HG02623 (cell line): ENCODE measurements around the gene ANP32B.

Experiments used
- ATAC-seq: cut with Tn5 transposase; IDR thresholded peaks from one replicate; pipeline ENCODE4 v1.9.1; 2021; ENCODE audit warnings: moderate library complexity; ENCODE audit not compliant: unreplicated experiment

ANP32B gene

DNA sequence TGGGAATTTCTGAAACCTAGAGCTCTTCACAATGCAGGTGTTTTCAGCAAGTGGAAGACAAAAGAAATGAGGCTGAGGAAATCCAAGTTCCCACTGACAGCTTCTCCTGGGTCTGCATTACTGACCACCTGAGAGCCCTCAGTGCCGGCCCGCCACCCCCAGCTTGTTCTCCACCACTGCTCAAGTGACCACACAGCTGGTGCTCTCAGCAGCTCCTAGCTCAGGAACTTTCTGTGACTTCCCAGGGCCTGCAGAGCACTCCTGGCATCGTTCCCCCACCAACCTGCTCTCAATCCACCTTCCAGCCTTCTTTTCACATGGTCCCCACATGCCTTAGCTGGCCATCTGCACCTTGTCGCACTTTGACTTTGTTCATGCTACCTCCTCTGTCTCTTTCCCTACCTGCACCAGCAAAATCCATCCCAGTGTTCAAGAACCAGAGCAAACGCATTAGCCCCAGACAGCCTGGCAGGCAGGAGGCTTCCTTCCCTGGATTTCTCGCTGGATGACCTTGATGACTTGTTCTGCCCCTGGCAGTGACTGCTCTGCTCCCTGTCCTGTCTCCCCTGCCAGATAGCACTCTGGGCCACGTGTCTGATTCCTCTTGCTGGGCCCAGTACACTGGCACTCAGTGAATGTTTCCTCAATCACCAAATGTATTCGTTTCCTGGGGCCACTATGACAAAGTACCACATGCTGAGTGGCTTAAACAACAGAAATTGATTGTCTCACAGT lies 38.3 kb downstream of the ANP32B start:
- ATAC-seq, result no peak

DNA sequence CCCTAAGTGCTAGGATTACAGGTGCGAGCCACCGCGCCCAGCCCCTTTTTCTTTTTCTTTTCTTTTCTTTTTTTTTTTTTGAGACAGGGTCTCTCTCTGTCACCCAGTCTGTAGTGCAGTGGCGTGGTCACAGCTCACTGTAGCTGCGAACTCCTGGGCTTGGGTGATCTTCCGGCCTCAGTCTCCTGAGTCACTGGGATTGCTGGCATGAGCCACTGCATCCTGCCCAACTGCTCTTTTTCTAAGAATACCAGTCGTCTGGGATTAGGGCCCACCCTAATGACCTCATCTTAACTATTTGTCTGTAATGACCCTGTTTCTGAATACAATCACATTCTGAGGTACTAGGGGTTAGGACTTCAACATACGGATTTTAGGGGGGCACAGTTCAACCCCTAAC lies 39.3 kb downstream of the ANP32B start:
- ATAC-seq, result no peak

DNA sequence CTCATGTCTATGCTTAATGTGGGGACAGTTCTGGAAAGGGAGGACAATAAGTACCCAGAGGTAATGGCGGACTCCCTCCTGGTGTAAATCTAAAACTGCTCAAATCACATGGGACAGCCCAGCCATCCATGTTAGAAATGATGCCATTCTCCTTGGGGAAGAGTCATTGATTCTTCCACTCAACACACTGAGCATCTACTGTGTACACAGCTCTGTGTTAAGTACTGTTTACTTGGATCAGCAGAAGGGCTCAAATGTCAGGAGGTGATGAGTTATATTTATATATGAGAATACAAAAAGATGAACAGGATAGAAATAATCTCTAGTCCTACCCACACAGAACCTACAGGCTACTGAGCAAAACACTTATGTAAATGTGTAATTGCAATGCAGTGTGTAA lies 41.6 kb downstream of the ANP32B start:
- no peak for ATAC-seq

DNA sequence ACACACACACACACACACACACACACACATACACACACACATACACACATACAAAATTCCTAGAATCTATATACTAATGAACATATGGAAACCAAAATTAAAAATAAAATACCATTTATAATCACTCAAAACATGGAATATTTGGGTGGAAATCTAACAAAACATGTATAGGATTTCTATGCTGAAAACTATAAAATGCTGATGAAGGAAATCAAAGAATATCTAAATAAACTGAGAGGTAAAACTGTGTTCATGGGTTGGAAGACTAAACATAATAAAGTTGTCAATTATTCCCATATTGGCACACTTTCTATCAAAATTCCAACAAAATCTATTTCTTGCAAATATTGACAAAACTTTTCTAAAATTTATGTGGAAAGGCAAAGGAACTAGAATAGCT lies 48.0 kb downstream of the ANP32B start:
- no peak for ATAC-seq

DNA sequence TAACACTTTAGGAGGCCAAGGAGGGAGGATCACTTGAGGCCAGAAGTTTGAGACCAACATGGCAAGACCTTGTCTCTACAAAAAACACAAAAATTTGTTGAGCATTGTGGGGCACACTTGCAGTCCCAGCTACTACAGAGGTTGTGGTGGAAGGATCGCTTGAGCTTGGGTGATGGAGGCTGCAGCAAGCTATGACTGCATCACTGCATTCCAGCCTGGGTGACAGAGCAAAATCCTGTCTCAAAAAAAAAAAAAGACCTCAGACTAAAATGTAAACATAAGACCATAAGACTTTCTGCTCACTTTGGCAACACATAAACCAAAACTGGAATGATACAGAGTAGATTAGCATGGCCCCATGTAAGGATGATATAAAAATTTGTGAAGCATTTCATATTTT lies 48.8 kb downstream of the ANP32B start:
- no peak for ATAC-seq

DNA sequence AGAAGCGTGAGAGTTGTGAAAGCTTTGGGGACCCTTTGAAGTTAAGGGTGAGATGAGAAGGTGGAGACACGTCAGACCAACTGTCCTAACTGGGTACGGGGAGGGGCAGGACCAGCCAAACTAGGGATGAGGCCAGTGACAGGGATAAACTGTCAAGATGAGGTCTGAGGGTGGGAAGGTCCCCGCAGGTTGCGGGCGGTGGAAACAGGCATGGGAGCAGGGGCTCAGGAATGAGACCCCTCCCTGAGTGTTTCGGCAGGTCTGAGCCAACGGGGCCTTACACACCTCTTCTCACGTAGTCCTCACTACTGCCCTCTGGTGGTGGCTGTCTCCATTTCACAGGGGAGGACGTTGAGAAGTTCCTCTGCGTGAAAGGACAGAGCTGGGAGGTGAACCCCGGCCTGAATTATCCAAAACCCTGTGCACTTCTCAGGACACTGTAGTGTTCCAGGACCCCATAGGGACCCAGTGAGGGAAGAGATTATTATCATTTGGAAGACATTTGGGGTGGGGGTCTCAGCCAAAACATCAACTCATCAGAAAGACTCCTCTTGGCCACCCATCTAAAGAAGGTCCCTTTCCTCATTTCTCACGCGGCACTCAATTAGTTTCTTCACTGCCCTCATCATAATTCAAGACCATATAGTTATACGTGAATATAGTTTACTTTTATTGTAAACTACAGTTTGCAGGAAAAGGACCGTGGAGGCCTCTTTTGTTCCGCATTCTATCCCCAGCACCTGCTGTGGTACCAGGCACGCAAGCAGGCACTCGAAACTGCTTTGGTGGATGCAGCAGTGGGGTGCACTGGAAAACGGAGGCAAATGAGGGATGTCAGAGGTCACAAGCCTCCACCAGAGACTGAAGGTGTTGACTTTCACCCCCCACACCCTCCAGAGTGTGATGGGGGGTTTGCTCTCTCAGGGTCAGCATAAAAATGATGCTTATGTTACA lies 51.7 kb downstream of the ANP32B start:
- peak; percentile 38 for ATAC-seq

DNA sequence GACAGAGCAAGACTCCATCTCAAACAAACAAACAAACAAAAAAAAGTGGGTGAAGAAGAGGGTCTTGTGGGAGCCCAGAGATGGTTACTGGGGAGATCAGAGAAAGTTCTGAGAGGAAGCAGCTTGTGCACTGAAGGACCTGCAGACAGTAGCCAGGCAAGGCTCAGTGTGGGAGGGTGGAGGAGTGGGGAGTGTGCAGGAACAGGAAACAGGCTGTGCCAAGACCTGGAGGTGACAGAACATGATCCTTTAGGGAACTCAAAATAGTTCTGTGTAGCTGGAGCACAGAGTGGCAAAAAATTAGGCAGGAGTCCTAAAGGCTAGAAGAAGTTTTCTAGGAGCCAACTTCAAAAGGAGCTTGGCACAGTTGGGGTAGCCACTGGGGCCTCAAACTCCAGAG lies 54.2 kb downstream of the ANP32B start:
- ATAC-seq, result no peak

DNA sequence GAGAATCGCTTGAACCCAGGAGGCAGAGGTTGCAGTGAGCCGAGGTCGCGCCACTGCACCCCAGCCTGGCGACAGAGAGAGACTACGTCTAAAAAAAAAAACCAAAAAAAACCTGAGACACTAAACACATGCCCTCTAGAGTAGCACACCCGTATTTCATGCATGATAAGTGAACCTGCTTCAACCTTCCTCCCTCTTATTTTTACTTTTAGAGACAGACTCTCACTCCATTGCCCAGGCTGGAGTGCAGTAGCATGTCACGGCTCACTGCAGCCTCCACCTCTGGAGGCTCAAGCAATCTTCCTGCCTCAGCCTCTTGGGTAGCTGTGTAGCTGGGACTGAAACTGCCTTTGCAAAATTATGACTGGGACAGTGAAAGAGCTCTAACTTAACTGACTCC lies 55.8 kb downstream of the ANP32B start:
- ATAC-seq, result no peak

DNA sequence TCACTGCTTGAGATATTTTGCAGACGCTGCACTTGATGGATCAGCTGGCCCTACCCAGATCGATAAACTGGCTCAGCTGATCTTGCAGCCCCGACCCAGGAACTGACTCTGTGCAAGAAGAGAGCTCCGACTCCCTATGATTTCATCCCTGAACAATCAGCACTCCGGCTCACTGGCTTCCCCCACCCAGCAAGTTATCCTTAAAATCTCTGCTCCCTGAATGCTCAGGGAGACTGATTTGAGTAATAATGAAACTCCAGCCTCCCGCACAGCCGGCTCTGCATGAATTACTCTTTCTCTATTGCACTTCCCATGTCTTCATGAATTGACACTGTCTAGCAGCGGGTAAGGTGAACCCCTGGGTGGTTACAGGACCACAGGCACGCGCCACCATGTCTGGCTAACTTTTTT lies 56.5 kb downstream of the ANP32B start:
- no peak for ATAC-seq

DNA sequence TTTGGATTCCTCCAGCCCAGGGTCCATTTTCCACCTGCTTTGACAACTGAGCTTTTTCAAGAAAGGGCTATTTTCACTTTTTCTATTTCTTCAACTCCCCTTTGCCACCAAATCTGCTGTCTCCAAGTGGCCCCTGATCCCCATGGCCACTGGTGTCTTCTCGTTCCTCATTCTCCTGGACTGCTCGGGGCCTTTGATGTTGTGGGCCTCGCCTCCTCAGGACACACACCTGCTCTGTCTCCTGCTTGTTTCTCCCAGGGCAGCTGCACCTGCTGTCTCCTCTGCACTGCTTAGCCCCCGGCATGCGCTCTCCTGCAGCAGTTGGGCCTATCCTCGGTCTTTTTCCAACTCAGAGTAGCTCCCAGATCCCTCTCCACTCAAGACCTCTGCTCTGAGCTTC lies 57.1 kb downstream of the ANP32B start:
- no peak for ATAC-seq

DNA sequence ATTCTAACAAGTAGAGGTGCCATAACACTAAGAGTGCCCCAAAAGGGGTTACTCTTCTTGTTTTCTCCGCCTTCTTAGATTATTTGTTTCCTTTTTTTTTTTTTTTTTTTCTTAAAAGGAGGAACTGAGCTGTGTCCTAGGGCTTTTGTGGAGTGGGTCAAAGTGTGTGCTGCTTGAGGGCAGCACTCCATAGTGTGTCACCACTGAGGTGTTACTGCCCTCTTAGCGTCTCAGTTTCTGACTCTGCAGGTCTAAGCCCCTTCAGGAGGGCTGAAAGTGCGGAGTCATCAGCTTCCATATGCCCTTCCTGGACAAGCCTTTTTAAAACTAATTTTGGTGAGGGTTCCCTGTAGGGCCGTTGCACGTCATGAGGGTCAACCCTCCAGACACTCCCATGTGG lies 60.8 kb downstream of the ANP32B start:
- no peak for ATAC-seq

DNA sequence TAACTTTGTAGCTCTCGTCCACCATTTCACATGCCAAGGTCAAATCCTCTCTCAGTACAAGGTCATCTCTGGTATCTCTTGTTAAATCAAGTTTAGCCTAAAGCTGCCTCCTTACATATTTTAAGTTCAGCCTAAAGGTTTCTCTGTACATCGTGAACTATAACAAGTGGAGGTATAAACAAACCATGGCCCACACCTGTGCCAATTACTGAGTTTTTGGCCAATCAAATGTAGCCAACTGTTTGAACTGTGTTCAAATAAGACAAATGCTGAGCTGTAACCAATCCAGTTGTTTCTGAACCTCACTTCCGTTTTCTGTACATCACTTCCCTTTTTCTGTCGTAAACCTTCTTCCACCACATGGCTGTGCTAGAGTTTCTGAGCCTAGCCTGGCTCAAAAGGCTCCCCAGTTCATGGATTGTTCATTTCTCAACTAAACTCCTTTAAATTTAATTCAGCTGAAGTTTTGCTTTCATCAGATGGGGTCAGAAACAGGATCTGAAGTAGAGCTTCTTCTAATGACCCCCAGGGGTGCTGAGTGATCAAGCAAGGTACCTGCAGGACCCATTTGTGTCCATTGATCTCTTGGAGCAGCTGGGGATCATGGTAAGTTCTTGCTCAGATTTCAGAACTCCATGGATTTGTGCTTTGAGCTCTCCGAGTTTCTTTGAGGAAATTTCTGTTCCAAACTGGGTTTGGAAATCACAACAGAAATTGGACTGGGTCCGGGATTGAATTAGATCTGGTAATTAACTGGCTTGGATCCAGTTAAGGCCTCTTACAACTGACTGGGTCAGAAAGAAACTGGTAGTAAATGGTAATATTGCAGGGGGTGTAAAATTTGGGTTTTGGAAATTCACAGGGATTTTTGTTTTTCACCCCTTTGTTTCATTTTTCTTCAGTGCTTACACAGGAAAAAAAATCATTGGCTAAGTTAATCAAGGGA lies 62.4 kb downstream of the ANP32B start:
- peak; percentile 89 for ATAC-seq

DNA sequence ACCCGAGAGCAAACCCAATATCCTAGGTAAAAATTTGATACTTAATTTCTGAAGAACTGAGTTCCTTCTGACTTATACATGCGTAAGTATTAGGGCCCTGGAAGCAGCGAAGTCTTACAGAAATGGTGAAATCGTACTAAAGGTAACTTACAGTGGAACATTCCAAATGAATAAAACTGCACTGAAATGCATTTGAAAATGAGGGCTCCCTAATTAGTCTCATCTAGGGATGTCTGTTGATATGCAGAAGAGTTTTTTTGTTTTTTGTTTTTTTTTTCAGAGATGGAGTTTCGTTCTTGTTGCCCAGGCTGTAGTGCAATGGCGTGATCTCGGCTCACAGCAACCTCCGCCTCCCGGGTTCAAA lies 63.0 kb downstream of the ANP32B start:
- ATAC-seq, result no peak

DNA sequence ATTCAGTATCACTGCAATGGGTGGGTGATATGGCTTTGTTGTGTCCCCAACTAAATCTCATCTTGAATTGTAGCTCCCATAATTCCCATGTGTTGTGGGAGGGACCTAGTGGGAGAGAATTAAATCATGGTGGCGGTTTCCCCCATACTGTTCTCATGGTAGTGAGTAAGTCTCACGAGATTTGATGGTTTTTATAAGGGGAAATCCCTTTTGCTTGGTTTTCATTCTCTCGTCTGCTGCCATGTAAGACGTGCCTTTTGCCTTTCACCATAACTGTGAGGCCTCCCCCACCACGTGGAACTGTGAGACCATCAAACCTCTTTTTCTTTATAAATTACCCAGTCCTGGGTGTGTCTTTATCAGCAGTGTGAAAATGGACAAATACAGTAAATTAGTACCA lies 63.9 kb downstream of the ANP32B start:
- ATAC-seq, result no peak

DNA sequence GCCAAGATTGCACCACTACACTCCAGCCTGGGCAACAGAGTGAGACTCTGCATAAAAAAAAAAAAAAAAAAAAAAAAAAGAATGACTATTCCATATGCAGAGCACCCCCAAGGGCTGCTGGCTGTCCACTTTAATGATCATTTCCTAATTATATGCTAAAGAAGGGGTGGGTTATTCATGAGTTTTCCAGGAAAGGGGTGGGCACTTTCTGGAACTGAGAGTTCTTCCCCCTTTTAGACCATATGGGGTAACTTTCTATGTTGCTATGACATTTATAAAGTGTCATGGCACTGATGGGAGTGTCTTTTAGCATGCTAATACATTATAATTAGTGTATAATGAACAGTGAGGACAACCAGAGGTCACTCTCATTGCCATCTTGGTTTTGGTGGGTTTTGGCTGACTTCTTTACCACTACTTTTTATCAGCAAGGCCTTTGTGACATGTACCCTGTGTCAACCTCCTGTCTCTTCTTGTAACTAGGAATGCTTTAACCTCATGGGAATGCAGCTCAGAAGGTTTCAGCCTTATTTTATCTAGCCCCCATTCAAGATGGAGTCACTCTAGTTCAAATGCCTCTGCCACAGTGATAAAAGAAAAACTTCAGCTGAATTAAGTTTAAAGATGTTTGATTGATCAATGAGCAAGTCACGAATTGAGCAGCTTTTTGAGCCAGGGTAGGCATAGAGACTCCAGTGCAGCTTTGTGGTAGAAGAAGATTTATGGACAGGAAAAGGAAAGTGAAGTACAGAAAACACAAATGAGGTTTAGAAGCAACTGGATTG lies 66.3 kb downstream of the ANP32B start:
- no peak for ATAC-seq

DNA sequence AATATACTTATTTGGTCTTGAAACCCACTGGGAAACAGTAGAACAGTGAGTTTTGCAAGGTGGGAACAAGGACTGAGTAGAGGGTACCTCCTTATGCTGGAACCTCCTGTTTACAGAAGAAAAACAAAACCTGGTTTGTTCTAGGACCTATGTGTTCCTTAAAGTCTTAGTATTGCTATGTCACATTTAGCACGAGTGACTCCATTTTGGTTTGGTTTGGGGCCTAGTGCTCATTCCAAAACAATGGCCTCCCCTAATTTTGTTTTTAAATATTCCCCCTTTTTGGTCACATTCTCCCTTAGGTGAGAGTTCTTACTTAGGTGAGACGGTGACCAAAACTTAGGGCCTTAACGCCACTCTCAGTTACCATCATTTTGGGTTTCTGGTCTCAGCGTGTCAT lies 67.2 kb downstream of the ANP32B start:
- ATAC-seq, result no peak

DNA sequence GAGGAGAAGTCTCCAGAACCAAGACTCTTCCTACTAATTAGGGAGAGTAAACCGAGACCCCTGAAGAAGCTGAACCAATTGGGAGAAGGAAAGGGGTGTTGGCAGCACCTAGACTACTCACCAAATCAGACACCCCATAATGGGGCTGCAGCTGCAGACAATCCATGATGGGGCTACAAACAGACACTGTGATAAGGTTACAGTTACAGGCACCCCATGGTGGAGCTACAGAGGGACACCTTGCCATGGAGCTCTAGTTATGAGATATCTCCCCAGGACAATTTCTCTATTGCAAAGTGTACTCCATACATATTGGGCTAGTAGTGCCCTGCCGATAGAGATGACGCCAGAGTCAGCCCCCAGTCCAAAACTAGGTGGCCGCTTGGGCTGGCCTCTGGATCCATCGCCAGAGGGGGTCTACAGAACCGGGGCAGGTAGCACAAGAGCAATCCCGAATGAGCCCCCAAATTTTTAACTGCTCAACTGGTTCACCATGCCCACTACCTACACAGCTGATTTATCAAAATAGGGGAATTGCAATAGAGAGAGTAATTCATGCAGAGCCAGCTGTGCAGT lies 71.3 kb downstream of the ANP32B start:
- ATAC-seq, result no peak

DNA sequence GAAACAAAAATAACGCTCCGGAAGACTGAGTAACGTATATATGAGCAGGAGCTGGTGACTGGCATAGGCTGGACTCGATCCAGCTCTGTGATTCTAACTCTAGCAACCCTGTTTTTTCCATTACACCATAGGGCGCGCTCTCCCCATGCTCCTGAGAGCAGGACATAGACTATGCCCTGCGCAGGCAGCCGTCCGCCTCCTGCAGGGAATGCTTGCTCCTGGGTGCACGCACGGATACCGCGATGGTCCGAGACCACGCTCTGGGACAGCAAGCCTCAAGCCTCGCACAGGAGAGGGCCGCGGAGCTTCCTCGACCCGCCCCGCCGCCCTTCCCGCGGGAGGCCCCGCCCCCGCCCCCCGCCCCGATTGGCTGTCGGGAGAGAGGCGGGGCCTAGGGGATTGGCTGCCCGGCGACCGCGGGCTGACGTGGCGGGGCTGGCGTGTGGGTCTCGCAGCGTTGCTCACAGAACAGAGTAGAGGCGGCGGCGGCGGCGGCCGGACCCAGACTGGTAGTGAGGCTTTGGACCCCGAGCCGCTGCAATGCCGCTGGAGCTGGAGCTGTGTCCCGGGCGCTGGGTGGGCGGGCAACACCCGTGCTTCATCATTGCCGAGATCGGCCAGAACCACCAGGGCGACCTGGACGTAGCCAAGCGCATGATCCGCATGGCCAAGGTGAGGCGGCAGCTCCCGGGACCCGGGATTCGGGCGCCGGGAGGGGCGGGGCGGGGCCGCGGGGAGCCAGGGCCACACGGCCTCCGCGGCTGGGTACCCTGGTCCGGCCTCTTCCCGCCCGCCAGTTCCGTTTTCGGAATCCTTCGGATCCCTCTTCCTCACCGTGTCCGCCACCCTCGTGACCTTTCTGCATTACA lies 73.4 kb downstream of the ANP32B start, which contains the start of gene NANS:
Gene NANS (plus strand): TSS at position 464 of the 869 bp plus-strand sequence. CDS start 77 bp downstream, at position 541.
- ATAC-seq, result peak; percentile 91
